ENCODE measurements around the gene NRG2. TPM values are rescaled to one million over a fixed set of nuclear protein-coding genes. Genes with fewer than 3 reads are reported as not detected.

Gene NRG2
- total RNA-seq, 1 experiment from 2014 or later, result not detected

GRCh38 chr5:139841549-139841948 lies 201.6 kb downstream of the NRG2 start:
- DNase-seq (ENCODE audit: low spot score), result no peak

GRCh38 chr5:139839918-139840317 lies 203.2 kb downstream of the NRG2 start:
- no peak for DNase-seq (ENCODE audit: low spot score)

- no peak for DNase-seq (ENCODE audit: low spot score)
Measured at GRCh38 chr5:139839232-139839815, 203.8 kb downstream of the NRG2 start.

- no peak for DNase-seq (ENCODE audit: low spot score)
Measured at GRCh38 chr5:139838381-139839197, 204.5 kb downstream of the NRG2 start.

GRCh38 chr5:139837711-139838380 lies 205.3 kb downstream of the NRG2 start:
- DNase-seq (ENCODE audit: low spot score), result no peak

- no peak for DNase-seq (ENCODE audit: low spot score)
Measured at GRCh38 chr5:139836469-139837208, 206.5 kb downstream of the NRG2 start.

- no peak for DNase-seq (ENCODE audit: low spot score)
Measured at GRCh38 chr5:139835656-139836055, 207.4 kb downstream of the NRG2 start.

GRCh38 chr5:139833525-139833924 lies 209.6 kb downstream of the NRG2 start:
- DNase-seq (ENCODE audit: low spot score), result no peak

- no peak for DNase-seq (ENCODE audit: low spot score)
Measured at GRCh38 chr5:139831624-139832023, 211.5 kb downstream of the NRG2 start.

GRCh38 chr5:139829471-139829870 lies 213.6 kb downstream of the NRG2 start:
- DNase-seq (ENCODE audit: low spot score), result no peak

GRCh38 chr5:139828207-139828895 lies 214.7 kb downstream of the NRG2 start:
- DNase-seq (ENCODE audit: low spot score), result no peak

GRCh38 chr5:139825690-139826089 lies 217.4 kb downstream of the NRG2 start:
- no peak for DNase-seq (ENCODE audit: low spot score)

- no peak for DNase-seq (ENCODE audit: low spot score)
Measured at GRCh38 chr5:139823757-139824355, 219.2 kb downstream of the NRG2 start.

GRCh38 chr5:139822553-139823425 lies 220.3 kb downstream of the NRG2 start:
- no peak for DNase-seq (ENCODE audit: low spot score)

GRCh38 chr5:139821806-139822552 lies 221.1 kb downstream of the NRG2 start:
- DNase-seq (ENCODE audit: low spot score), result no peak

GRCh38 chr5:139820606-139821005 lies 222.5 kb downstream of the NRG2 start:
- no peak for DNase-seq (ENCODE audit: low spot score)

- no peak for DNase-seq (ENCODE audit: low spot score)
Measured at GRCh38 chr5:139820130-139820529, 223.0 kb downstream of the NRG2 start.

- DNase-seq (ENCODE audit: low spot score), result no peak
Measured at GRCh38 chr5:139817970-139818369, 225.1 kb downstream of the NRG2 start.

- no peak for DNase-seq (ENCODE audit: low spot score)
Measured at GRCh38 chr5:139817362-139817761, 225.7 kb downstream of the NRG2 start.

Data from HT-29 (cell line).